Ovary (tissue), 9 donors: ENCODE results near the gene EVA1A. TPM values are rescaled to one million over a fixed set of nuclear protein-coding genes. Genes with fewer than 3 reads are reported as not detected.

Source experiments
- DNase-seq, 5 donors: peaks; one replicate each; pipeline ENCODE4 v3.0.0-alpha.2; 2019 to 2020
- H3K27ac ChIP-seq, 2 donors: fragments of 200-600 bp; one replicate each; pipeline versions ENCODE4 v1.5.1 to v1.8.0; 2019 to 2022
- H3K27me3 ChIP-seq: fragments of 200-600 bp; one replicate; pipeline ENCODE4 v1.8.0; 2022
- H3K36me3 ChIP-seq: fragments of 200-600 bp; sonication (generic); one replicate; pipeline ENCODE4 v1.5.1; 2019
- H3K4me1 ChIP-seq: one replicate; pipeline ENCODE4 v1.8.1; 2013; ENCODE audit warnings: mild to moderate bottlenecking, moderate library complexity; ENCODE audit not compliant: insufficient read depth
- H3K4me3 ChIP-seq: fragments of 200-600 bp; sonication (generic); one replicate; pipeline ENCODE4 v1.5.1; 2017
- H3K9me3 ChIP-seq, 2 donors: fragments of 200-600 bp in 1 of 2; sonication (generic) in 1 of 2; one replicate each; pipeline versions ENCODE4 v1.5.1 to v1.8.1; 2013 to 2019; ENCODE audit warnings: mild to moderate bottlenecking in 1 of 2, moderate library complexity in 1 of 2
- CTCF ChIP-seq, 3 donors: fragments of 450-650 bp in 2 of 3; fragments of 200-600 bp in 1 of 3; IDR thresholded peaks; one replicate each; pipeline versions ENCODE4 v1.5.1 to v1.8.0; 2016 to 2022; ENCODE audit warnings: antibody characterized with exemption in 3 of 3, mild to moderate bottlenecking in 1 of 3
- EP300 ChIP-seq: sonication (generic); formaldehyde crosslinking; IDR thresholded peaks from one replicate; pipeline ENCODE4 v1.6.1; 2017; ENCODE audit warnings: antibody characterized with exemption
- POLR2A ChIP-seq: fragments of 450-650 bp; IDR thresholded peaks from one replicate; pipeline ENCODE4 v1.6.1; 2017; ENCODE audit warnings: antibody characterized with exemption, mild to moderate bottlenecking, moderate library complexity
- WGBS, 3 donors: extraction: QIAGEN DNeasy Blood & Tissue Kit in 1 of 3; methylation state at CpG; one replicate each; pipeline versions ENCODE4 v1.1.5 to v1.1.7; 2013 to 2017; 5-methylcytosine and 5-hydroxymethylcytosine counted together
- intact Hi-C, 4 donors: fragments of 100-400 bp; cut with DNase I; formaldehyde crosslinking; loops; one replicate each; pipeline versions ENCODE4 v1.11.0 to v1.15.1; 2022 to 2023
- polyA plus RNA-seq, 2 donors: library from polyadenylated mRNA; stranded (reverse); fragments of 200-250 nt in 1 of 2; fragments of 350-450 nt in 1 of 2; fragmentation: Illumina TruSeq in 1 of 2; extraction: RNeasy Lipid Tissue Mini Kit (QIAGEN cat#74804) in 1 of 2; gene quantifications; one replicate each; pipeline ENCODE4 v1.2.3, GENCODE V29; 2013 to 2014
- total RNA-seq, 7 donors: library from RNA; depleted of rRNA in 2 of 7; stranded (reverse); fragments of >200 nt in 2 of 7; fragmentation: NEBNext Ultra II Directional in 3 of 7; extraction: Animal tissue kit (Norgen Biotek cat#: 25700) in 3 of 7; gene quantifications; one replicate each; pipeline versions ENCODE4 v1.1.0 to v1.2.4, GENCODE V29; 2016 to 2023
- donor health status: DM: no; HTN: no; CAD: no; lungs with moderate emphysema.
- donor health status: DM: no; HTN: no; CAD: no.
- donor health status: Bipolar disorder and iron deficiency.
- donor health status: DM: yes; HTN: yes; CAD: no.
- donor health status: DM: no; HTN: no; CAD: no.
- donor health status: DM: yes; HTN: yes; CAD: no.

The EVA1A gene
- total and polyA plus RNA-seq, 9 donors = 0.62 to 12.2 (median 1.4) TPM

- H3K27ac ChIP-seq = no peak overlapping the region
- no peaks in the 10 kb centered on the region for H3K27me3 ChIP-seq
- H3K4me1 ChIP-seq = no peaks in the 10 kb centered on the region
- intact Hi-C loops = no loop called here
- no peak for DNase-seq
- no peak overlapping the region for H3K4me3 ChIP-seq
- no peak for TF ChIP-seq CTCF (IDR thresholded peaks at IDR 0.05)
- no peak for TF ChIP-seq POLR2A
- no peak for TF ChIP-seq EP300
- 61 to 72% (median 65%) methylated on average over 1 of the region's 1 CpG for WGBS, 3 donors
- H3K9me3 ChIP-seq = no peaks in the 10 kb centered on the region
- H3K36me3 ChIP-seq = no peaks in the 10 kb centered on the region
These were observed 95.3 kb downstream of the EVA1A start for GRCh38 chr2:75465317-75465984.

- Histone ChIP-seq H3K36me3 (no peaks in the 10 kb centered on the region), H3K4me1 (no peaks in the 10 kb centered on the region), H3K27ac (no peak overlapping the region), H3K4me3 (no peak overlapping the region), H3K9me3 (no peaks in the 10 kb centered on the region), H3K27me3 (no peaks in the 10 kb centered on the region)
- intact Hi-C loops = no loop called here
- WGBS, 3 donors = 37 to 45% (median 38%) methylated on average over 4 of the region's 4 CpGs
- no peak for TF ChIP-seq CTCF (IDR thresholded peaks at IDR 0.05)
- no peak for TF ChIP-seq POLR2A
- TF ChIP-seq EP300 = no peak
- DNase-seq = no peak
These were observed 96.3 kb downstream of the EVA1A start for GRCh38 chr2:75464348-75464946.

- H3K27me3 ChIP-seq = no peaks in the 10 kb centered on the region
- TF ChIP-seq POLR2A (no peak), CTCF (IDR thresholded peaks at IDR 0.05) (no peak), EP300 (no peak)
- H3K4me3 ChIP-seq = no peak overlapping the region
- 29 to 31% (median 31%) methylated on average over 4 of the region's 4 CpGs for WGBS, 3 donors
- intact Hi-C loops = no loop called here
- no peaks in the 10 kb centered on the region for H3K4me1 ChIP-seq
- H3K36me3 ChIP-seq = no peaks in the 10 kb centered on the region
- DNase-seq = no peak
- no peaks in the 10 kb centered on the region for H3K9me3 ChIP-seq
- H3K27ac ChIP-seq = no peak overlapping the region
These were observed 98.0 kb downstream of the EVA1A start for GRCh38 chr2:75462721-75463120.

GRCh38 chr2:75462206-75462605, 98.5 kb downstream of the EVA1A start:
- intact Hi-C loops = no loop called here
- H3K9me3 ChIP-seq = no peaks in the 10 kb centered on the region

More at GRCh38 chr2:75462206-75462605, 98.5 kb downstream of the EVA1A start:
- no peak for TF ChIP-seq CTCF (IDR thresholded peaks at IDR 0.05)
- no peak for TF ChIP-seq POLR2A
- TF ChIP-seq EP300 = no peak
- DNase-seq = no peak
- Histone ChIP-seq H3K27me3 (no peaks in the 10 kb centered on the region), H3K27ac (no peak overlapping the region), H3K4me1 (no peaks in the 10 kb centered on the region), H3K36me3 (no peaks in the 10 kb centered on the region), H3K4me3 (no peak overlapping the region)
- 42 to 53% (median 52%) methylated on average over 1 of the region's 1 CpG for WGBS, 3 donors
